Activated CD4-positive, alpha-beta T cell treated with anti-CD3 and anti-CD28 coated beads, Interleukin-2, amount 50 U/mL, for 1 hour (primary cell): Measurements from ENCODE around the gene KIAA2012.

ENCODE experiments used
- DNase-seq: peaks from one replicate; pipeline ENCODE4 v3.0.0-alpha.2; 2020

The KIAA2012 gene

GRCh38 chr2:202072737-202073401 is at the start of gene KIAA2012:
KIAA2012 (plus strand) TSS chr2:202073255; CDS start chr2:202073628, 373 bp downstream.
- DNase-seq, result no peak

GRCh38 chr2:202023904-202024266 is 49.2 kb upstream of the KIAA2012 start:
- no peak for DNase-seq

- DNase-seq, result no peak
Measured at GRCh38 chr2:202024871-202025270, 48.2 kb upstream of the KIAA2012 start.

- DNase-seq, result no peak
Measured at GRCh38 chr2:202025816-202026215, 47.2 kb upstream of the KIAA2012 start.

GRCh38 chr2:202026507-202026906 is 46.5 kb upstream of the KIAA2012 start:
- no peak for DNase-seq

DNA sequence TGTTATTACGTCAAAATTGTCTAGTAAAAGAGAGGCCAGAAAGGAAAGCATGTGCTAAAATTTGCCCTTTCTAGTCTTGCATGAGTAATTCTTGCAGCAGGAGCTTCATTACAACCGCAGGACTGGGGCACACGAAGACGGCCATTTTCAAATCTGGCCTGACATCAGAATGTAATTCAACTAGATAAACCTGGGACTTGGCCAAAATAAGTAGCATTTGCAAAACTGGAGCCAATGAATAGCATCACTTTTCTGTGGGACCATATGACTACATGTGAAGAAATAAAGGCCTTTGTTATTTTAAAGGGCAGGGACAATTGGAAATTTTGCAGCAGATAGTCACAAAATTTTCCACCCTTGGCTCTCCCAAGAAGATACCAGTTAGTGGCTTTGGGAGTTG is 42.4 kb upstream of the KIAA2012 start:
- no peak for DNase-seq

GRCh38 chr2:202031246-202031951 is 41.7 kb upstream of the KIAA2012 start:
- DNase-seq, result no peak

DNA sequence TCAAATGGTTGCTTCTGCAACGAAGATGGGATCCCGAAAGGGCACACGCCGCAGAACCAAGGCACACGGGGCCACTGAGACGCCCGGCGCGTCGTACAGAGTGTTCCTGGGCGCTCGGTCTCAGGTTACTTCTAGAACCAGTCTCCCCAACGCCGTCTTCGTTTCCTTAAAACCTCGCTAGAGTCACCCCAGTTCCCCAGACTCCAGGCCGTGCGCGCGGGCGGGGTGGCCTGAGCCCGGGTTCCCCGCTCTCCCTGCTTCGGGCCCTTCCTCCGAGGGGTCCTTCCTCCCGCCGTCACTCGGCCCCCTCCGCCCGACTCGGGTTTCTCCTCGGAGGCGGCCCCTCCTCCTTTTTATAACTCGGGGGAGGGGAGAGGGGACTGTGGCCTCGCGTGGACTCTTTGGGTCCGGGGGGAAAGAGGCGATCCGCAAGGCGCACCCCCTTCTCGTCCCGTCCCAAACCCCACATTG is 40.2 kb upstream of the KIAA2012 start:
- peak; percentile 22 for DNase-seq

GRCh38 chr2:202033317-202034248 is 39.5 kb upstream of the KIAA2012 start, which contains the start of gene FZD7:
FZD7 (plus strand) TSS chr2:202033855; CDS start chr2:202034648, 793 bp downstream.
- DNase-seq, result peak; percentile 82

DNA sequence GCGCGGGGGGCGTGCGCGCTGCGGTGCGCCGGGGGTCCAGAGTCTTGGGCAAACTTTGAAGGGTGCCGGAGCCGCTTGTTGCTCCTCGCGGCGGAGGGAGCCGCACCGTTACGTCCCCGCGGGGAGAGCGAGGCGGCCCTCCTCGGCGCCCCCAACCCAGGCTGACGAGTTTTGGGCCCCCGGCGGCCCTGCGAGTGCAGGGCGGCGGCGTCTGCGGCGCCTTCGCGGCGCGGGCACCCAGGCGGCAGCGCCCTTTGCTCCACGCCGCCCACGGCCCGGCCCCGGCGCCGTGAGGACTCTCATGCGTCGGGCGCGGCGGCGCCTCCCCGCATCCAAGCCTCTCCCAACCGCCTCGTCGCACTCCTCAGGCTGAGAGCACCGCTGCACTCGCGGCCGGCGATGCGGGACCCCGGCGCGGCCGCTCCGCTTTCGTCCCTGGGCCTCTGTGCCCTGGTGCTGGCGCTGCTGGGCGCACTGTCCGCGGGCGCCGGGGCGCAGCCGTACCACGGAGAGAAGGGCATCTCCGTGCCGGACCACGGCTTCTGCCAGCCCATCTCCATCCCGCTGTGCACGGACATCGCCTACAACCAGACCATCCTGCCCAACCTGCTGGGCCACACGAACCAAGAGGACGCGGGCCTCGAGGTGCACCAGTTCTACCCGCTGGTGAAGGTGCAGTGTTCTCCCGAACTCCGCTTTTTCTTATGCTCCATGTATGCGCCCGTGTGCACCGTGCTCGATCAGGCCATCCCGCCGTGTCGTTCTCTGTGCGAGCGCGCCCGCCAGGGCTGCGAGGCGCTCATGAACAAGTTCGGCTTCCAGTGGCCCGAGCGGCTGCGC is 38.6 kb upstream of the KIAA2012 start:
- peak; percentile 26 for DNase-seq

DNA sequence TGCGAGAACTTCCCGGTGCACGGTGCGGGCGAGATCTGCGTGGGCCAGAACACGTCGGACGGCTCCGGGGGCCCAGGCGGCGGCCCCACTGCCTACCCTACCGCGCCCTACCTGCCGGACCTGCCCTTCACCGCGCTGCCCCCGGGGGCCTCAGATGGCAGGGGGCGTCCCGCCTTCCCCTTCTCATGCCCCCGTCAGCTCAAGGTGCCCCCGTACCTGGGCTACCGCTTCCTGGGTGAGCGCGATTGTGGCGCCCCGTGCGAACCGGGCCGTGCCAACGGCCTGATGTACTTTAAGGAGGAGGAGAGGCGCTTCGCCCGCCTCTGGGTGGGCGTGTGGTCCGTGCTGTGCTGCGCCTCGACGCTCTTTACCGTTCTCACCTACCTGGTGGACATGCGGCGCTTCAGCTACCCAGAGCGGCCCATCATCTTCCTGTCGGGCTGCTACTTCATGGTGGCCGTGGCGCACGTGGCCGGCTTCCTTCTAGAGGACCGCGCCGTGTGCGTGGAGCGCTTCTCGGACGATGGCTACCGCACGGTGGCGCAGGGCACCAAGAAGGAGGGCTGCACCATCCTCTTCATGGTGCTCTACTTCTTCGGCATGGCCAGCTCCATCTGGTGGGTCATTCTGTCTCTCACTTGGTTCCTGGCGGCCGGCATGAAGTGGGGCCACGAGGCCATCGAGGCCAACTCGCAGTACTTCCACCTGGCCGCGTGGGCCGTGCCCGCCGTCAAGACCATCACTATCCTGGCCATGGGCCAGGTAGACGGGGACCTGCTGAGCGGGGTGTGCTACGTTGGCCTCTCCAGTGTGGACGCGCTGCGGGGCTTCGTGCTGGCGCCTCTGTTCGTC is 37.7 kb upstream of the KIAA2012 start:
- DNase-seq, result peak; percentile 21

GRCh38 chr2:202035941-202036372 is 37.1 kb upstream of the KIAA2012 start:
- no peak for DNase-seq

GRCh38 chr2:202036601-202037037 is 36.4 kb upstream of the KIAA2012 start:
- no peak for DNase-seq

- no peak for DNase-seq
Measured at GRCh38 chr2:202037086-202037485, 36.0 kb upstream of the KIAA2012 start.

DNA sequence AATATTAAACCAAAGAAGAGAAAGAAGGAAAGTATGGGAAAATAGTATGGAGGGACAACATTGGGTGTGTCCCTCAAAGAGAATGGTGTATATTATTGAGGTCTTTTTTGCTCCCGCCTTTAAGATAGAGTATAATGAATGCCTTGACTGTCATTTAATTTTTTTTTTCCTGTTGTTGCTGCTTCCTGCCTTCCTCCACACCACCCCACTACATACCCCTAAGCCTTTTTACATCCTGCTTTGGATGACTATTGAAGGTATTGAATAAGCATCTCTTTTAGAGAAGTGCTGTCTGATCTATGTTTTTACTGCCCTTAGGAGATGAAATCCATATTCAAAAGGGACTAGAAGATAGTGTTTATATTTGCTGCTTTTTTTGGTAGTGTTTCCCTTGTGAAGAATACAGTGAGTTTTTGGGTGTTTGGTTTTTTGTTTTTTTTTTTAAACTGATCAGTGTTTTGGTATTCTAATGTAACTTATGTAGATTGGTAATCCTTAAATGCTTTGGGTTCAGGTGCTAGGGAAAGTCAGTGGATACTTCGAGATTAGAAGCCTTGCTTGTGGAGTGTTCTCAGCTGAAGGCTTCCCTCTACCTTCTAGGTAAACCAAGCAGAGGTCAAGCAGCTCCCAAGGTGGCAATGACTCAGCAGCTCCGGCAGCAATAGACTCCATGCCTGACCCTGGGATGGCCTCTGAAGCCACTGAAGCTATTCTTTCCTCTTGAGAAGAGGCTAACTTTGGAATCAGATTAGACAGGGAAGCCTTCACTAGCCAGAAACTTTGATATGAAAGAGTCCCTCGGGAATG is 34.4 kb upstream of the KIAA2012 start:
- DNase-seq, result no peak

DNA sequence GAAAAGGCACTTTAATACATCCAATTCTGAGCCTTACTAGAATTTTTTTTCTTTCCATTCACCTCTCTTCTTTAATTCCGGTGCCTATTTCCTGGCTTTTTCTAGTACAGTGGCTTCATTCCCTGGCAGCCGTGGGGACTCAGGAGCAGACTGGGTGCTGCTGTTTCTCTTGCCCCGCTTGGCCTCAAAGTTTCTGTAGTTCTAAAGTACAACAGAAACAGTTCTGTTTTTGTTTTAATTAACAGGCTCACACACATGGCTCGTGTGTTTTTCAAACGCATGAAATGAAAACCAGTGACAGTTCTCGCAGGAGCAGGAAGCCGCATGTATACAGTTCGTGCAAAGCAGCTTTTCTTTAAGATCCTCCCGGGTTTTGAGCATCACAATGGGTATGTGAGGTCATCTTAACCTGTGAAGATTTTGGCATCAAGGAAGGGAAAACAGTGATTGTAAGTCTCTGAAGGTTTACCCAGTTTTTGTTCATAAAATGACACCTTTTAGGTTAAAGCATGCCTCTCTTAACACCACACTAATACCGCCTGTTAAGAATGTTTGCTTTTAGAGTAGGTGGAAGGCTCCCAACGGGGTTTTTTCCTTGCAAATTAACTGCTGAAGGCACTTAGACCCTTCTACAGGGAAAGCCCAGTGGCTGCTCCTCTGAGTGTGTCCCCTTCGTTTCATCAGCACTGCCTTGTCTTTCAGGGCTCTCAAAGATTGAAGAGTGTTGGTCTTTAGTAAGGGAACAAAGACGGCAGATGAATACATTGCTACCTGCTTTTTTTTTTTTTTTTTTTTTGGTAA is 33.6 kb upstream of the KIAA2012 start:
- no peak for DNase-seq

DNA sequence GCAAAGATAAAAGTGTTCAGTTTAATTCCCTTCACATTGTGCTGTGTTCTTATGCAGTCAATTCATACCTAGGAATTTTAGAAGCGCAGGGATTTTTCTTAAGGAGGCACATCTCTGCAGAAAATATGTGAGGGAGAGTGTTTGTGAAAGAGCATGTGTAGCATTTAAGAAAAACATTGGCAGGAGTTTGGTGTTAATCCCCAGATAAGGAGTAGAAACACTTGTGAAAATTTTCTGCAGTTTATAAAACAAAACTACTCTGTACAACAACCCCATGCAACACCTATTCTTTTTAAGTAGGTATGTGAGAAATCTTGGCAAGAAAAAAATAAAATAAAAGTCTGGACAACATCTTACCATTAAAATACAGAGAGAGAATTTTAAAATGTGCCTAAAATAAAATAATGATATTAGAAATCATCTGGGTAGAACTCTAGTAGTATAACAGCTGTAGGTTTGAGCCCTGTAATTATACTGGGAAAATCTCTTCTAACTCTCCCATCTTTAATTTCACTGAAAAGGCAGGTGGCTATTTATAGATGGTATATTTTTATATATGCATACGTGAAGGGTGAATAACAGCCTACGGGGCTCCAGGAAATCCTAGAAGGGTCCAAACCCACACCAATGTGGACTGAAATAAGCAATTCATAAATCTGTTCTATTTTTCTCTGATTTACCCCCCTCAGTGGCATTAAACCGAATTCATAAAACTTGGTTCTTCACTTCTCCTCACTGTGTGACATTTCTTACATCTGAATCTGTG is 32.8 kb upstream of the KIAA2012 start:
- DNase-seq, result no peak

- no peak for DNase-seq
Measured at GRCh38 chr2:202042444-202042843, 30.6 kb upstream of the KIAA2012 start.

- no peak for DNase-seq
Measured at GRCh38 chr2:202043475-202043874, 29.6 kb upstream of the KIAA2012 start.
